Activated gamma-delta T cell treated with Interleukin-2 at 50 U/mL for 16 hours (primary cell): ENCODE measurements around the gene MYEF2.

Experiments used
- DNase-seq: peaks from one replicate; pipeline ENCODE4 v3.0.0-alpha.2; 2020

The MYEF2 gene

DNA sequence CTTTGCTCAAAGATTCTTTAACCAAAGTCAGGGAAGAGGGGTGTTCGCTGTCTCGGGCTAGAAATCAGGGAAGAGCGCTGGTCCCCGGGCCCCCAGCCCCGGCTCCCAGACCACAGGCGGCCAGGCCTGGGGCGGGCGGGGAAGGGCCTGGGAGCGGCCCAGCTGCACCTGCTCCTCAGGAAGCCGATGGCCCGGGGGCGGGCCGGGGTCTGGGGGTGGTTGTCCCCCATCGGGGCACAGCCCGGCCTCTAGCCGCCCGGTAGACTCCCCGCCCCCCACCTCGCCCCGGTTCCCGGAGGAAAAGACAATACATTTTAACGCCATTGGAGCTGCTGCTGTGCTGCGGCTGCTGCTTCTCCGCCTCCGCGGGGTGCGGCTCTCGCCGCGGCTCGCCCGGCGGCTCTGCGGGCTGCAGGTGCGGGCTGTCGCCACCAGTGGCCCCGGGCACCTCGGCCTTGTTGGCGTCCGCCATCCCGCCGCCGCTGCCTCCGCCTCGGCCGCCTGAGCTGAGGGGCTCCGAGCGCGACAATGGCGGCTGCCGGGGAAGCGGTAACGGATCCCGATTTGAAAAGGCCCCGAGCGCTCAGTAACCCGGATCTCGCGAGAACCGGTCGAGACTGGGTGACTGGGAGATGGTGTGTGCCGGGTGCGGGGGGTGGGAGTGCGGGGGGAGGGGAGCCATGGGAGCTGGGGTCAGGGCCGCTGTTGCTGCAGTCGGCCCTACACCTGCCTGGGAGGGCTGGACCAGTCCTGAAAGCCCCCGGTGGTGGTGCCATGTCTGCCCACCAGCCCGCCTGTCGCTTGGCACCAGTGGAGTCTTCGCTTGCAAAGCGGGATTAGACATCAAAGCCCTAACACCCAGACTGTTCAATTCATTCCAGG, at the start of gene MYEF2:
TSS of gene MYEF2 (minus strand) at position 530 of the 882 bp plus-strand sequence. CDS start at position 472, 58 bp downstream.
- peak; percentile 51 for DNase-seq

GRCh38 chr15:48225771-48226170, 47.7 kb upstream of the MYEF2 start:
- no peak for DNase-seq

DNA sequence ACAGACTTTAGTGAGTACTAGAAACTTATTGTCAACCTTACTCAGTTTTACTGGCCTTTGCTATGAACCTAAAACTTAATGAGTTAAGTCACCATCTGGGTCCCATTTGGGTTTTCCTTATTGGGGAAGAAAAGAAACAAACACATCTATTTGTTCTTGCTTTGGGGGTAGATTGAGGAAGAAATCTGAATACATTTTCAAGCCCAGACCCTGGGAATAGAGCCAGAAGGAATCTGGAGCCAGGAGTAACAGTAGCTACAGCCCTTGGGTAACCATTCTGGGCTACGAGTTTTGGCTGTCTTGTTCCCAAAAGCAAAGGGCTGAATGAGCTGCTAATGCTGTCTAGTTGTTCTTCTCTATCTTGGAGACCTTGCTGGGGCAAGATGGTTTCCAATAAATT, 44.5 kb upstream of the MYEF2 start:
- DNase-seq: no peak

GRCh38 chr15:48221885-48222284, 43.8 kb upstream of the MYEF2 start:
- no peak for DNase-seq

GRCh38 chr15:48221261-48221660, 43.2 kb upstream of the MYEF2 start:
- DNase-seq: no peak

DNA sequence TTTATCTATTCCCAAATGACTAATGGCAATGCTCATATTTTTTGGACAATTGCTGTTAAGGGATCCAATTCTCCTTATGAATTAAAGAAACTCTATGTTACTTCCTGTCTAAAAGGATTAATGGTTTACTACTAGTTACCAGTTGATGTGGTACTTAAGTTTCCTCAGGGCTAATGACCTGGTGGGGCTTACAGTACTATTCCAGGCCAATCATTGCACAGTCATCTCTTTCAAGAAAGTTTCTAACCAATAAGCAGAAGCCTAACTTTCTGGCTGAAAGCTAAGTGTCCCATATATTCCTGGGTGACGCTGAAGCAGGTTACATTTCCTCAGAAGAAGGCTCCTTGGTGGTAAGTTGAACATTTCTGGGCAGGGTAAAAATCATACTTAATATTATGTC, 27.9 kb upstream of the MYEF2 start, which contains the start of gene SLC12A1:
TSS of gene SLC12A1 (plus strand) at position 322 of the 400 bp plus-strand sequence. CDS start 1,418 bp downstream, outside the sequence.
- DNase-seq: no peak

DNA sequence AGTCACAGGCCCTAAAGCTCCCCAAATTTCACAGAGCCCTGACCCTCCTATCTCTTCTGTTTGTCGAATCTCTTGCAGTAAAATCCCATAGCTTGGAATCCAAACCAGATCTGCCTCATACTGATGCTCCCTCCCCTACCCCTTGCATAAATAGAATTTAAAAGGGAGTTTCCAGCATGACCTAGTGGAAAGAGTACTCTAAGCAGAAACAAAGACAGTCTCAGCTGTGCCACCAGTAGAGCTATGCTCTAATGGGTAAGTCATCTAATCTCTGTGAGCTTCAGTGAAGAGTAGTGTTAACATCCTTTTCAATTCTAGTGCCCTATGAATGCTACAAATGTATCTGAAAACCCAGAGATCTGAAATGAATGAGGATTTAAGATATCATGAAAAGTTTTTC, 24.0 kb upstream of the MYEF2 start:
- no peak for DNase-seq

DNA sequence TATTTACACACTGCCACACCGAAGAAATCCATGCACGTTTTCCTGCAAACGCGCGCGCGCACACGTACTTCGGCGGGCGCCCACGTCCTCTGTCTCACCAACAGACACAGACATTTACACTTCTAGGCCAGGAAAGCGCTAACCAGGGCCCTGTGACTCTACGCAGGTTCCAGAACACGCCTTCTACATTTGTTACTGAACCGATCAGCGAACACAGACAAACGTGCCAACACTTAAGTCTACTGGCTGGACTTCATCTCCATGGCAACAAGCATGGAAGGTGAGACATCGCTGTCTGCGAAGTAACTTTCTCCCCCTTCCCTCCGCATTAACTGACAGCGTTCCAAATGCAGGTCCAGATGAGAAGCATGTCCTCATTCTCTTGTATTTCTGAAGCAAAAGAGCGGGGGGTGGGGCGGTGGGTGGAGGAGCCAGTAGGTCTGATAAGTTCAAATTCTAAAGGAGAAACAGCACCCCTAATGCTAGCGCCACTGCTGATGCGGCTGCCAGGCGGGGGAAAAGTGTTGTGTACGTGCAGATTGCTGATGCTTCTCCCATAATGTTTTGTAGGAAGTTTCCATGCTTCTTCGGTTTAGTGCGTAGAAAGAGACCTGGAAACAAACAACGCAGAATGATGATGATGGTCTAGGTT, 13.6 kb upstream of the MYEF2 start, which contains the start of gene CTXN2:
TSS of gene CTXN2 (plus strand) at position 92 of the 652 bp plus-strand sequence. CDS start 9,636 bp downstream, outside the sequence.
- DNase-seq: no peak

DNA sequence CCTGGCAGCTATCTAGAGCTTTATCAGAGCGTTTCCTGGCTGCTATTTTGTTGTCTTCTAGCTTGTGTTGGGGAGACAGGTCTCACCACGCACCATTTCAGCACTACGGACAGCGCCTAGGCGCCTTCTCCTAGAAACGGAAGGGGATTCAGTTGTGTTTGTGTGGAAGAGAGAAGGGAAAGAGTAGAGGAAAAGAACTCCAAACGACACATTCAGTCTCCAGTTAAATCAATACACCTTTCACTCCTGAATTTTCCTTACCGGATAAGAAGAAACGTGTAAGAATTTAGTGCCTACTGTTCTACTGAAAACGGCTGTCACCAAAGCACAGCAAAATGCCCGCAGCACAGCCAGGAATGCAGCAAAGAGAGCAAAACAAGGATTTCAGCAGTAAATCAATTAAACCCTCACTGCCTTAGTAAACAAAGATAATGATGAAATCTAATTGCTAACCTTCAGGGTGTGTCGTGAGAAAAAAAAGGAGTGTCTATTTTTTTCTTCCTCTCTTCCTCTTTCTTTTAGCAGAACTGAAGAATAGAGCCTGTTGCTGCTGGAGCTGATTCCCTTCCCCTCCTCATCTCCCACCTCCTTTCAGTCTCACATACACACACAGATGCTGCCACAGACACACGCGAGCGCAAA, 13.0 kb upstream of the MYEF2 start:
- peak; percentile 21 for DNase-seq

DNA sequence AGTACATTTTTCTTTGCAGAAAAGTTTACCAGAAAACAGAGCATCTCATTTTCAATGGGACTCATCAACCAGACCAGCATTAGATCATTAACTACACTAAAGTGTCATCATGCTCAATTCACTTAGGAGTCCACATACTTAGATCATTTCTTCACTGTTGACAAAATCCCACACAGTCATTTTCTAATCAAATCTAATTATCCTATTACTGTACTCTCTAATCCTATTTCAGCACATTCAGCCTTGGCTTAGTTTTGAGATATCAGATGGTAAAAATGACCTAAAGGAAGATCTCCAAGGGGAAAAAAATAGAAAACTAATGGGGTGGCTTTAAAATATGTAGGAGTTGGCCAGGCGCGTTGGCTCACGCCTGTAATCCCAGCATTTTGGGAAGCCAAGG, 8.2 kb upstream of the MYEF2 start:
- no peak for DNase-seq

GRCh38 chr15:48185529-48185928, 7.4 kb upstream of the MYEF2 start:
- no peak for DNase-seq

GRCh38 chr15:48182749-48183148, 4.7 kb upstream of the MYEF2 start:
- no peak for DNase-seq

GRCh38 chr15:48178648-48178931, 495 bp upstream of the MYEF2 start:
- no peak for DNase-seq

- DNase-seq: no peak
These were observed 721 bp downstream of the MYEF2 start for GRCh38 chr15:48177383-48177765.

- DNase-seq: no peak
These were observed 1.1 kb downstream of the MYEF2 start for GRCh38 chr15:48176957-48177356.

DNA sequence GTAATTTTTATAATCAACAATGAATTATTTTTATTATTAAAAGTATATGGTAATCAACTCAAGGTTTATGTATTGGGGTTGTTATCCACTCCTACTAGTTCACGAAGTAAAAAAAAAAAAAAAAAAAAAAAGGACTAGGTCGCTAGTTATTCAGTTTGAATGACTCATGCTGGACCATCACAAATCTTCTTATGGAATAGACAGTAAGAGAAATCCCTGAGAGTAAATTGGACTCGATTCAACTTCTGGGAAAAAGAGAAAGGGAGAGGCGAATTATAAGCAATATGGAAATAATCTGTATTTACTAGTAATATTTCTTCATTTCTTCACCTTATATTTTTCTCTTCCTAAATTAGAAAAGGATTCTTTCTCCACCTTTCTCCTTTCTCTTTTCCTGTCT, 2.0 kb downstream of the MYEF2 start:
- no peak for DNase-seq

DNA sequence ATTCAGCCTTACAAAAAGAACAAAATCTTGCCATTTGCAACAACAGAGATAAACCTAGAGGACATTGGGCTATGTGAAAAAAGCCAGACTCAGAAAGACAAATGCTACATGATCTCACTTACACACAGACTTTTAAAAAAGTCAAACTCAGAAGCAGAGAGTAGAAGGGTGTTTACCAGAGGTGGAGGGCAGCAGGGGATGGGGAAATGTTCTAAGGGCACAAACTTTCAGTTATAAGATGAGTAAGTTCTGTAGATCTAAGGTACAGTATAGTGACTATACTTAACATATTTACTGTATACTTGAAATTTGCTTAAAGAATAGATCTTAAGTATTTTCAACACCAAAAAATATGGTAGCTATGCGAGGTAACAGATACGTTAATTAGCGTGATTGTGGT, 3.0 kb downstream of the MYEF2 start:
- no peak for DNase-seq

DNA sequence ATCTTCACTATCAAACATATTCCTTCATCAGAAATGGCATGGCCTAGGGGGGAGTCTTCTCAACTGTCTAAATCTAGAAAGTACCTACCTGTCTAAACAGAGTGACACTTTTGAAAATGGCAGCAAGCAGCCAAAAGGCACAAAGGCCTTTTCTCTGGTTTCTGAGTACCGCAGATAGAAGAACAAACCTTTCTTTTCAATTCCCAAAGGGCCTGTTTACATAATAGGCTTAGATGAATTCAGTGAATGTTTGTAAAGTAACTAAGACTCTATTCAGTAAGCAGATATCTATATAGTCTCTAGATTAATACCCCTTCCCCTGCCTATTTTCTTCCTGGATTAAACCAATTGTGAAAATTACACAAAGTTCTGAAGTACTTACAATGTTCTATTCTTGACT, 7.1 kb downstream of the MYEF2 start:
- no peak for DNase-seq

GRCh38 chr15:48168616-48169015, 9.5 kb downstream of the MYEF2 start:
- DNase-seq: no peak

DNA sequence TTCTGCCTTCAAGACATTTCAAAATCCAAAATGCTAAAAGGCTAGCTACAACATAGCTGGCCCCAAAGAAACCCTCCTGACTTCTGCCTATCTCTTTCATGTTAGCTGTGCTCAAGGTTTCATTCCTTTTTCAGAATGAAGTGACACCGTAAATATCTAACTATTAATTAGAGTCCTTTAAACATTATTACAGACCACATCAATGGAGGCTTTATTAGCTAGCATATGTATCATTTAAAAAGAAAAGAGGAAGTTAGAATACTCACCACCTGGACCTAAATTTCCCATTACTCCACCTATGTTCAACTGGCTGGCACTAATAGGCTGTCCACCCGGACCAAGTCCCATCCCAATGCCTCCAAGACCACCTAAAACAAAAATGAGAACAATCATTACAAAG, 24.6 kb downstream of the MYEF2 start:
- no peak for DNase-seq

GRCh38 chr15:48149858-48150257, 28.2 kb downstream of the MYEF2 start:
- no peak for DNase-seq

DNA sequence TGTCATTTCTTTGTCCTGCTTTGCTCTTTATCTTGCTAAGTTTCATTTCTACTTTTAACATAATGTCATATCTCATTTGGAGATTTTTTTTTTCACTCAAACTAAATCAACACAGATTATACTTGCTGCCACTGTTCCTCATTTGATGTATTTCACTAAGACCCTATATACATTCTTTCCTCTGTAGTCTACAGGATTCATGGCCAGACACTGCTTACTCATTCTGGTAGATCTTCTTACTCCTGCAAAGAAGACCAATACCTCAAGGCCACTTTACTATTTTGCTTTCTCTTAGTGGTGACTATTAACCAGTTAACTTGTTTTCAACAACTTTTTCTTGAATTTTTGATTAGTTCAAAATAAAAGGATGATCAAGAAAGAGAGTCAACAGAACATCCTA, 30.7 kb downstream of the MYEF2 start:
- DNase-seq: no peak

- DNase-seq: no peak
These were observed 32.2 kb downstream of the MYEF2 start for GRCh38 chr15:48145923-48146322.

DNA sequence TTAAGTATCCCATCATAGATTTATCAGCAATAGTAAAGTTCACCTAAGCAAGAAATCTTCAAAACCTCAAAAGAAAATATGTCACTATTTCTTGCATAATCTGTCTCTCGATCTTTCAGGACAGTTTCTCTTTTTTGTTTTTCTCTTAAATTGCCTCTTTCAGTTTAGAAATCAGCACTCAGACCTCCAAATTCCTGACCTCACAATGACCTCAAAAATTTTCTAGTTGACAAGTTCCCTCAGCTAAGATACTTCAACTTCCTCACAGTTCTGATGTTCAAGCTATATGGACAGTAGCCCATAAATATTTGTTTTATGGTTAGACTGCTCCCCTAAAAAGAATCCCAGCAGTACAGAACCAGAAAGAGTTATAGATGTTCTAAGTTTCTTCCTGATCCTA, 33.2 kb downstream of the MYEF2 start:
- DNase-seq: no peak
